GM21723 (cell line): ENCODE results near the gene RBM17.
"Not testable (repeated sequence)": the region's sequence is repeated elsewhere in the genome, so short reads cannot be mapped to it uniquely, and the experiment has no call there.

ENCODE experiments used
- ATAC-seq: cut with Tn5 transposase; IDR thresholded peaks from one replicate; pipeline ENCODE4 v1.9.1; 2021; ENCODE audit warnings: mild to moderate bottlenecking, moderate library complexity; ENCODE audit not compliant: unreplicated experiment

Gene RBM17

DNA sequence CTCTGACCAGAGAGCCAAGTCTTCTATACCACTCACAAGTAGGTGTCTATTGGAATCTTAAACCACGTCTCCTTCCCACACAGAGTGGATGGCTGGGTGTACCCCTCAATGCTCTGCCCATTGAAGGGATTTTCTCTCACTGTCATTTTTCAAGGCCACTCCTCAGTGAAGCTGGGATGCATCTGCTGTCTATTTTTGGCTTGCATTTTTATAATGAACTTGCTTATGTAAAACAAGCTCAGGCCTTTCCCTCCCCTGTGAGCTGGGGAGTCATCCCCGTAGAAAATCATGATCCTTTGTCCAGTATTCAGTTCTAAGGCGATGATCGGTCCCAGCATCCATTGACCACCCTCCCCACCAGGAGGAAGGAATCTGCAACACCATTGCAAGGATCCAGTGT lies 9.8 kb upstream of the RBM17 start:
- ATAC-seq, result no peak

DNA sequence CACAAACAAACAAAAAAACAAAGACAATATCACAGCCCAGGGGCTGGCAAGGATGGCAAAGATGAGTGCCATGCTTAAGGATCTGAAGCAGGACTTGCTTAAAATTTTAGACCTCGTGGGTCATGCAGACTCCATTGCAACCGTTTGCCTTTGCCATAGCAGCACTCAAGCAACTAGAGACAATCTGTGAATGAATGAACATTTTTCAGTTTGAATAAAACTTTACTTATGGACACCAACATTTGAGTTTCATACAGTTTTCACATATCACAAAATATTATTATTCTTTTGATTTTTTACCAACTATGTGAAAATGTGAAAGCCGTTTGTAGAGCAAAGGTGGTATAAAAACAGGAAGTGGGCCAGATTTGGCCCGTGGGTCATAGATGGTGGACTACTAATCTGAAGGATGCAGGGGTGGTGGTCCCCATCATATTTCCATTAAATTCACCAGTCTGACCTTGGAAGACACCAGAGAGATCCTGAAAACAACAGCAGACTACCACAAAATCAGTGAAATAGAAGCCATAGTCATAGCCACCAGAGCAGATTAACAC lies 8.3 kb upstream of the RBM17 start:
- no peak for ATAC-seq

DNA sequence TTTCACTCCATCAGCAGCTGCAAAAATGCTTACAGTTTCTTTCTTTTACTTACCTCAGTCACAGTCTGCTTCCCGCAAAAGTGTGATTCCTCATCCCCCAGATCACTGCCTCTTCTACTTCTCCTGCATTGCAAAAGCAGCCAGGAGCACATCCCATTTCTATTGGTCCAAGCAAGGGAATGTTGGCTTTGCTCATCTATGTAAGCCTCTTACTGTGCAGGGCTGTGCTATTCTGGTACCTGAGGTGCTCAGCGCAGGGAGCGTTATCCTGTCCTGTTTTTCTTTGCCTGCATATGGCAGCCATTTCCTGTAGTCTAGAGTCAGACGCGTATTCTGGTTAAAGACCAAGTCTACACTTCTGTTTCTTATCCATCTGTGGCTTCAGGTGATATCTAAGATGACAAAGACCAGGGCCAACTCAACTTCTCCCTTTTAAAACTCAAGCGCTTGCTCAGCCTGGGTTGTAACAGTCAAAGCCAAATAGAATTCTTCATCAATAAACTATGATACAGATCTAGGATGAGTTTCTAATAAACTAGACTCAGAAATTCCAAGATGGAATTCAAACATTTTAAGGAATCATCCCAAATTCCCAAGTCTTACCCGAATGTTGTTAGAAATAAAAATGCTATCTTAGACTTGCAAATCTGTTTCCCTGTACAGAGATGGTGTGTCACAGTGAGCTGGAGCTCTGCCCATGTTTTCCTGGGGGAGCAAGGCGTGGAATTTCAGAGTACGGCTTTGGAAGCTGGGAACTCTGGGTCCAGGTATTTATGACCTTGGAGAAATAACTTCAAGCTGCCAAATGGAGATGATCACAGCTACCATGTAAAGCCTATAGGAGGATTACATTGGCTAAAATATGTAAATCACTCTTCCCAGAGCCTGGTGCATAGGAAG lies 6.1 kb upstream of the RBM17 start:
- ATAC-seq, result no peak

DNA sequence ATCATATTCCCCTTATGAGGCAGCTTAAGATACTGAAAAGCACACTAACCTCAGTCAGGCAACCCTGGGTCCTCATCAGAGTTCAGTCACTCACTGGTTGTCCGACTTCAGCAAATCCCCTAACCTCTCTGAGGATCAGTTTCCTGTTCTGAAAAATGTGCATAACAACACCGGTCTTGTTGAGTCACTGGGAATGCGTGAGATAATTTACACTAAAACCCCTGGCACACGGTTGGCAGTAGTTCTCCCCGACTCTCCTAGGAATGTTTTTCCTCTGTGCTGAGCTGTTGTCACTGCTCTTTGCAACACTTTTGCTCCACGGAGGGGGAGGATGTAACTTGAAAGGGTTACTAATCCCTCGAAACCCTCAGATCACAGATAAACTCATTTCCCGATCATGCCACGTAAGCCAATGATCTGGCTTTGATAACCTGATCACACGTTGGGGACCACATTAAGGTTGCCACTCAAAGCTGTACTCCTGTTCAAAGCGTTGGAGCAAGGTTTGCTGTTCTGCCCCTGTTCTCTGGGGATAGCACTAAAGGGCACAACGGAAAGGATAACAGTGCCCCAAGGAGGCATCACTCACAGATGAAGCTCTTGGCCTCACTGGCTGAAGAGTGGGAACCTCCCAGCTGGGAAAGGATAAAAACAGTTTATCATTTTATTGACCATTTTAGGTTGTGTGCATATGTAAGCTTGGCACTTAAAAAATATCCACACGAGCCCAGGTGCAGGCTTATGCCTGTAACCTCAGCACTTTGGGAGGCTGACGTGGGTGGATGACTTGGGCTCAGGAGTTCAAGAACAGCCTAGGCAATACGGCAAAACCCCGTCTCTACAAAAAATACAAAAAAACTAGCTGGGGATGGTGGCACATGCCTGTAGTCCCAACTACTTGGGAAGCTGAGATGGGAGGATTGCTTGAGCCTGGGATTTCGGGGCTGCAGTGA lies 5.0 kb upstream of the RBM17 start:
- no peak for ATAC-seq

DNA sequence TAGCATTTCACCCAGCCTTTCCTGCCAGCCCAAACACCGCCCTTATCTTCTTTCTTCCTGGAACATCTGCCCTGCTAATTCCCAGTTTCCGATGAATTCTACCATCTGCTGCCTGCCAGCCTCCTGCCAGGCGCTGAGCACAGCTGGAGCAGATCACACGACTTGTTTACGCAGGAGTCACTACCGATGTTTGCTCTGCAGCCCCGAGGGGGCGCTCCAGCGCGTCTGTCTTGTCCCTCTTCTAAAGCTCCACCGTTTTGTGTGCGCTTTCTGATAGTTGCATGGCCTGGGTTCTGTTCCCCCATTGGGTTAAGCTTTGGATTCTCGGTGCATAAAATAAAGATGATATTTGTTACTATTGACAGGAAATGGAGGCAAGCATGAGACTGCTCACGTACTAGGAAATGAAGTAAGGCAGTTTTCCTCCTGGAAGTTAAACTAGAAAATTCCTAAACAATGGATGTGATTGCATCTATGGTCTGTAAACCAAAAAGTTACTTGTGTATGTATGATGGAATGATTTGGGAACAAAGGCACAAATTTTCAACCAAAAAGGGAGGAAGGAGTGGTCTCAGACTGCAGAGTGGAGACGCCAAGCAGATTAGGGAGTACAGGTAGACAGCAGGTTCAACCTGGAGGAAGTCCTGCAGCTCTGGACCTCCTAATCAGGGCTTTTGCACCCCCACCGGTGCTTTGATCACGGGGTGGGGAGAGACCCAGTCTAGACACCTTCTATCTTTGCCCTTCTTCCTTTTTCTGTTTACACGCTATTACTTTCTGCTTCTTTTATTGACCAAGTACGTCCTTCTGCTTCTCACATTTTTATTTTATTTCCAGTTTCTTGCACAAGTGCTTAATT lies 2.2 kb upstream of the RBM17 start:
- peak; percentile 49 for ATAC-seq

DNA sequence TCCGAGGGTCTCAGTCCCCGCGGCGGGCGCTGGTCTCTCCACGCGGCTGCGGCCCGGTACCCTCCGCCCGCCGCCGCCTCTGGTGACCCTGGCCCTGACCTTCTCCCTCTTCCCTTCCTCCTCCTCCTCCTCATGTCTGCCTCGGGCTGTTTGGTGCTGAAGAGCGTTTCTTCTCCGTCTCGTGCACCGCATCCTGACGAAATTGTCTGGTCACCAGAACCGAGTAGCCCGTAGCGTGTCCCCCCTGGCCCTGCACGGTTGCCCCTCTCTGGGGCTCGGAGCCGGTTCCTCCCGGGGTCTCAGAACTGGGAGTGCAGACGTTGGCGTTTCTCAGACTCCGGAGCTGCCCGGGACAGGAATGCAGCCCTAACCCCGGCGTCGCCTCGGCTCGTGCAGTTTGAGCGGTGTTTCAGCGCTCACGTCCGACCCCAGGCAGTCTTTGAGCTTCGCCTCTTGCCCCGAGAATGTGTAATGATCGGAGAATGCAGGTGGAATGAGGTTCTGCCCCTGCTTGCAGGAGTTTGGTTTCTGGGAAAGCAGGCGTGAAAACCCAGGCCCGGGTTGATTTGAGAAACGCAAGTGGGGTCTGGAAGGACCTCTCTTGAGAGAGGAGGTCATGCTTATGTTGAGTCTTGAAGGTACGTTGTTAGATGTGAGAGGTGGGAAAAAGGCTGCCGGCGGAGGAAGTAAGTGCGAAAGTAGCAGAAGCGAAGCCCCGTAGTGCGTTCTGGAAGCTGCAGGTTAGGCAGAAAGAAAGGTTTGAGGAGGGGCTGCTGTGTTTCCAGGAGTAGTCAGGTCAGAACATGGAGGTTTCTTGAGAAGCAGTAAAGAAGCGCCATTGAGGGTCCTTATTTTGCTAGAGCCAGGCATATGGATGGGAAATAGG lies 743 bp downstream of the RBM17 start:
- peak; percentile 12 for ATAC-seq

DNA sequence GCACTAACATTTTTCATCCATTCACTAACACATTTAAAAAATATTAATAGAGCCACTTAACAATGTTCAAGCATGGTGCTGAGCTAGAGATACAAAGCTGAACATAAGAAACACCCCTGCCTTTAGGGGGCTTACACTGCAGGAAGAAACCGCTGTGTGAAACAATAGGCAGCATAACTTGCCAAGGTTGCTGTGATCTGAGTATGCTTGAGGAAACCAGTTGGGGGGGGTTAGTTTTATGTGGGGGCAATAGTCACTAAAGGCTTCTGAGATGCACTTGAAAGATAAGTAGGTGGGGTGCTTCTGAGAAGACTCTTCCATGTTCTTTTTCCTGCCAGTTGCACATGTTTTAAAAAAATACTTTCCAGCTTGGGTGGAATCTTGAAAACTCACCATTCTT lies 2.8 kb downstream of the RBM17 start:
- no peak for ATAC-seq

DNA sequence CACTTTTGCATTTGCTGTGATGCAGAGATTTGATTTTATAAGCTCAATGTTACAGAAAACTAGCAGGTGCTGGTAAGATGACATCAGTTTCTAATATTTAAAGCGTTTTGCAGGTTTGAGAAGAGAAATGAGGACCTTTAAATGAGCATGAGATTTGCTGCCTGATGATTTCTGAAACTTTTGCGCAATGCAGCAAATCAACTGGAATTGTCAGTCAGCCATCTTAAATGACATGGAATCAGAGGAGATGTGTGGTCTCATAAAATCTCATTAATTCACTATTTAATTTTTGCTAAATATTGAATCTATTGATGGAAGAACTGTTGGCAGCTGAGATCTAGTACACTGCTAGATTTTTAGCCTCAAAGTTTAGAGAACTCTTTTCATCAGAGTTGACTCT lies 3.9 kb downstream of the RBM17 start:
- ATAC-seq, result no peak

DNA sequence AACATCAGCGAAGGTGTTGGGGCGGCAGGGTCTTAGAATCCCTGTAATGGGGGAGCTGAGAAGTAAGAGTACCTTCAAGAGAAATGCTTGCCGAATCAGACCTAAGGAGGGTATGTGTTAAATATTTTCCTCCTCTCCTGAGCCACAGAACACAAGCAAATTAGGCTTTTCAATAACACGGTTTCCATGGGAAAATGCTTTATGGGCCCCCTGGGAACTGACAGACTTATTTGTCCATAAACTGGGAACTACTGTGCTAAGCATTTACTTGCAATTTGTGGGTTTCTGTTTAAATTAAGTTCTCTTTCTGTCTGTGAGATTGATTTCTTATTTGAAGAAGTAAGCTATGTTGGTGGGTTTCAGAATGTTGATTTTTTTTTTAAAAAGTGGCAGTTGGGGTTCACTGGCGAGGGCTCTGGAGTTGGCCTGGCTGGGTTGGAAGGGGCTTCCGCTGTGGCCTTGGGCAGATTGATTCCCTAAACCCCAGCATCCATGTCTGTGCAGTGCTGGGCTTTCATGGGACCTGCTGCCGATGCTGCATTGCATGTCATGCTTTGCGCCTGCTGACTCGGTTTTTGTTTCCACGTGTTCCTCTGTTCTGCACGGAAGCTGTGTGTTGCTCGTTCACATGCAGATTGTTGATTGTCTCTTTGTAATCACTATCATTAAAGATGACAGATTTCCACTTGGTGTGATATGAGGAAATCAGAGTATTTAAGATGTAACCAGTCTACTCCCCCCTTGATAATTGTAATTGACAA lies 7.2 kb downstream of the RBM17 start:
- ATAC-seq, result no peak

DNA sequence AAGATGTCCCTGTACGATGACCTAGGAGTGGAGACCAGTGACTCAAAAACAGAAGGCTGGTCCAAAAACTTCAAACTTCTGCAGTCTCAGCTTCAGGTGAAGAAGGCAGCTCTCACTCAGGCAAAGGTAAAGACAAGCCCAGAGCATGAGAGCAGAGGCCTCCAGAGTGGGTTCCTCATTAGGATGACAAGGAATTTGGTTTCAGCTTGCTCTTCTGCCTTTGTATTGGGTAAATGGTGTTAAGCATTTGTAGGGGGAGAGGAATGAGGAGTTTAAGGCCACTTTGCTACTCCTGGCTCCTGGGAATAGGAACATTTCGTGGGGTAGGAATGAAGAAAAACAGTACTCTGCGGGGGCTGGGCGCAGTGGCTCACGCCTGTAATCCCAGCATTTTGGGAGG lies 8.2 kb downstream of the RBM17 start:
- no peak for ATAC-seq

DNA sequence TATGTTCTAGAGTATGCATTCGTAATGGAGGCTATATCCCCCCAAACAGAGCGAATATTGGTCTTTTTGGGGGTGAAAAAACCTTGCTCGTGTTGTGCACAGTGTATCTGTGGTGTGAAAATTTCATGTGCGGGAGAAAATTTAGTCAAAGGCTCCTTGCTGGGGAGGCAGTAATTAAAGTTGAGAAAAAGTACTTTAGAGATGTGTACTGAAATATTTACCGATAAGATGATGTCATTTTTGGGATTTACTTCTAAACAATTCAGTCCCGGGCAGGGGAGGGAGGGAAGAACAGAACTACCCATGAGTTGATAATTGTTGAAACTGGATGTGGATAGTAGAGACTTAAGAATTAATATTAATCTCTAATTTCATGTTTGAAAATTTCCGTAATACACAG lies 9.3 kb downstream of the RBM17 start:
- ATAC-seq, result no peak

DNA sequence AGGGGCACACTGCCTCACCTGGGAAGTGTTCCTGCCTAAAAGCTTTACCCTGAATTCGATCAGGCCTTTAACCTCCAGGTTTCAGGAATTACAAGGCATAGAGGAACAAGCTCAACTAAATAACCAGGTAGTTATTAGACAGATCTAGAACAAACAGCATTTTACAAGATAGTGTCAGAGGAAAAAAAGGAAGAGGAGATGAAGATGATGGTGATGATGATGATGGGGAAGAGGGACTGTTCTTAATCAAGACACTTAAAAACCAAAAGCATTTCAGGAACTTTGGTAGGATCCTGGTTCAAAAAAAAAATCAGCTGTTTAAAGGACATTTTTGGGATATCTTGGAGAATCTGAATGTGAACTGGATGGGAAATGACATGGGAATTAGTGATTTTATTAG lies 11.5 kb downstream of the RBM17 start:
- no peak for ATAC-seq

DNA sequence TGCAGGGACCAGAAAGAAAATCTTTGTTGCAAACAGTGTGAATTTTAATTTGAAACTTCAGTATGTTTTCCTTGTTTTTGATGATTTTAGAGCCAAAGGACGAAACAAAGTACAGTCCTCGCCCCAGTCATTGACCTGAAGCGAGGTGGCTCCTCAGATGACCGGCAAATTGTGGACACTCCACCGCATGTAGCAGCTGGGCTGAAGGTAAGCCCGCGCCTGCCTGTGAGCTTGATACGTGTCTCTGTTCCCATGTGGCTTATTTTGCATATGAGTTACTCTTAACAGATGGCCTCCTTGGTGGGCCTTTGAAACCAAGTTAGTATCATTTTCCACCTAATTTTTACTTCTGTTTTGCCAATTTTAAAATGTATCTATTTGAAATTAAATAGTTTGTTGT lies 12.3 kb downstream of the RBM17 start:
- peak; percentile 87 for ATAC-seq

DNA sequence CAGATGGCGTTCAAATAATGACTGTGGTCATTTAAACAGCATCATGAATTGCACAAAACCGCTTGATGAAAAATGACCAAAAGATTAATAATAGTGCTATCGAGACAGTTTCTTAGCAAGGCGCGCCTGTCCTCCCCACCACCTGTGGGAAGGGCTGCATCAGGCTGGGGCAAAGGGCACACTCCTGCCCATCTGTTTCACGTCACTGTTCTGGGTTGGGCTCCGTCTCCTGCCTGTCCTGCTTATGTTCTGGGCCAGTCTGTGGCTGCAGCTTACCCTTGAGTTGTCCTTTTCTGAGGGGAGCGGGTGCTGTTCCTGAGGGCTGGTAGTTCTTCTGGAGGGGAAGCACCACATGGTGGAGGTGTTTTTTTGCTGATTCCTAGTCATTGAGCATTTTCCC lies 13.3 kb downstream of the RBM17 start:
- no peak for ATAC-seq

DNA sequence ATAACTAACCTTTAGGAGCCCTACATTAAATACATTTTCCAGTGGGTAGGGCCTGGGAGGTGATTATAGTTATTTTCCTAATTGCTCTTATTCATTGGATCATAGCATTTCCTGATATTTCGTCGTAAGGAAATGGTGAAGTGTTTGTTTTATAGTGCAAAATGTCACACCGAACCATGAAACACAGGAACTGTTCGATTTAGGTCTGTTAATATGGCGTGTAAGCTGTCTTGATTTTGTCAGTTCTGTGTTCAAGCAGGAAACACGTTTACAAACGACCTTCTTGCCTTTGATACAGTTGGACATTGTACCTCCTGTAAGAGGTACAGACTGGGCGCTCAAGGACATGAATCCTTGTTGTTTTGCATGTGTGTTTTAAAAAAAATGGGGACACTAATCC lies 14.8 kb downstream of the RBM17 start:
- no peak for ATAC-seq

DNA sequence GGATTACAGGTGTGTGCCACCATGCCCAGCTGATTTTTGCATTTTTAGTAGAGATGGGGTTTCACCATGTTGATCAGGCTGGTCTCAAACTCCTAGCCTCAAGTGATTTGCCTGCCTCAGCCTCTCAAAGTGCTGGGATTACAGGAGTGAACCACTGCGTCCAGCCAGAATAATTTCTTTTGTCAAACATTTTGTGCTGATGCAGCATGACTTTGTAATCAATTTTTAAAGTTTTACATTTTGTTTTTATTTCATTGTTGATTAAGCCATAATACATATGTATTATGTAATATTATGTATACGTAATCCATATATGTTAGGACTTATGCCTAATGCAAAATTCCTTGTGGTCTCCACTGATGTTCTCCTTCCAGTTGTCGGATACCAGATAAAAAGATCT lies 18.8 kb downstream of the RBM17 start:
- ATAC-seq, result not testable (repeated sequence)

DNA sequence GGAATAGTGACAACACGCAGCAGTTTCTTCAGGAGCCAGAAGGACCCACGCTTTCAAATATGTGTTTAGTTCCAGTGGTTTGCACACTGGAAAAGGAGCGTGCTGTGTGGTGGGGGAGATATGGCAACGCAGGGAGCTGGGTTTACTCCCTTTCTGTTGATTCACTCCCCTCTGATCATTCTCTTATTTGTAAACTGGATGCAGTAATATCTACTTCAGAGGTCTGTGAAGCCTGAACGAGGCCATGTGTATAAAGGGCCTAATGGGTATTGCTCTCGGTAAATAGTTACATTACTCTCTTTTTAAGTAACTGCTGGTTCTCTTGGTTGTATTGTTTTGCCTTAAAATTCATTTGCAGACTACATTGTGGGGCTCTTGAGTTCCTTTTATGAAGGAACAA lies 19.2 kb downstream of the RBM17 start:
- no peak for ATAC-seq

DNA sequence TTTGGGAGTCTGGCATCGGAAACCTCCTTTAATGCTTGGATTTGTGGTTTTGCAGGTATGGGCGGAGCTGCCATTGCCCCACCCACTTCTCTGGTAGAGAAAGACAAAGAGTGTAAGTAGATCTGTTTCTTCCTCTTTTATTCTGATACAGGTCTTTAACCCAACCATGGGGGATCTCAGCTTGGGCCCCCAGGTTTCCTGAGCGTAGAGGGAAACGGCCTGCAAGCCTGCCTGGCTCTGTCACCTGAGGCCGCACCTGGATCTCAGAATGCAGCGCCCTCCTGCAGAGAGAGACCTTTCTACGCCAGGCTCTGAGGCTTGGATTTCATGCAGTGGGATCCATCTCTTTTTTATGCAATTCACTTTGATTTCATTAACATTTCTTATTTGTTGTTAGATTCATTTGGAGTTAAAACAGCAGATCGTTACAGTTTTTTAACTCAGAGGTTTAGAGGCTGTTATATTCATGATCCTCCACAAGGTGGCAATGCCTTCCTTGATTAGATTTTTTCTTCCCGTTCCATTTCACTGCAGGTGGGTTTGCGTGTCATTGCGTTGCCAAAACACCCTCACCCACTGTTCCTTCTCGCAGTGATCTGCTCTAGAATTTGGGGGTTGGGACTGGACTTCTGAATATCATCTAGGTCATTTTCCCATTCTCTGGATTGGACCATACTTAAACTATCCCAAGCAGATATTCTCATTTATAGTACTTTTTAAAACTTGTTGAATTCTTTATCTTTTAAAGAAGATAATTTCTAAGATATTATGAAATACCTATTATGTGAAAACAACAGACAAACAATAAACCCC lies 20.0 kb downstream of the RBM17 start:
- ATAC-seq, result no peak
